ENCODE results near the gene SPA17. TPM values are rescaled to one million over a fixed set of nuclear protein-coding genes. Genes with fewer than 3 reads are reported as not detected.
A peak's percentile ranks its signal among the peaks of the same experiment; 100 is the strongest.

Gene SPA17
- total RNA-seq, 1 donor from 2014 or later = 67.2 TPM

GRCh38 chr11:124746621-124747243, 73.0 kb downstream of the SPA17 start:
- Mint-ChIP-seq H3K4me1 (peaks cover 17% of the 10 kb centered on the region), H3K27me3 (ENCODE audit: insufficient read depth, low read depth) (peaks cover 73% of the 10 kb centered on the region), H3K9me3 (peaks cover 26% of the 10 kb centered on the region), H3K36me3 (peaks cover 30% of the 10 kb centered on the region), H3K27ac (no peak overlapping the region), H3K4me3 (peak overlapping the region; percentile 78)
- no peak overlapping the region for H3K9ac ChIP-seq
- no peaks in the 10 kb centered on the region for H3K79me2 ChIP-seq (ENCODE audit: low read depth)
- H3K36me3 ChIP-seq = no peaks in the 10 kb centered on the region
- DNase-seq (ENCODE audit: low spot score) = peak; percentile 83
- peaks cover 14% of the 10 kb centered on the region for H3K4me1 ChIP-seq
- no peak overlapping the region for H3K27ac ChIP-seq
- no peaks in the 10 kb centered on the region for H3K9me3 ChIP-seq (ENCODE audit: low read depth)
- H4K20me1 ChIP-seq (ENCODE audit: low read depth) = peaks cover 24% of the 10 kb centered on the region
- TF ChIP-seq CTCF (IDR thresholded peaks at IDR 0.05) = peak; percentile 64
- TF ChIP-seq EZH2 (IDR thresholded peaks at IDR 0.05) = no peak
- H3F3A ChIP-seq (ENCODE audit: low read depth) = peaks cover 5% of the 10 kb centered on the region
- peak overlapping the region; percentile 49 for H3K4me3 ChIP-seq
- H3K4me2 ChIP-seq = peak overlapping the region; percentile 92
- H3K27me3 ChIP-seq = peaks cover 100% of the 10 kb centered on the region
- peak overlapping the region; percentile 92 for H2AFZ ChIP-seq (replicated peaks)

Small RNA genes lying within 50 kb of the gene (small RNA-seq; reads per million reads assigned to genes)
- not detected for gene RNA5SP352

Other genes with a start within 250 kb of the SPA17 start
- not detected in 2 replicates for gene OR8B4, start 249.0 kb upstream of the SPA17 start, total RNA-seq (ENCODE audit: low replicate concordance)
- gene OR8B8, start 228.2 kb upstream of the SPA17 start, total RNA-seq (ENCODE audit: low replicate concordance) = not detected in 2 replicates
- gene OR8B12, start 130.2 kb upstream of the SPA17 start, total RNA-seq (ENCODE audit: low replicate concordance) = not detected in 2 replicates
- not detected in 2 replicates for gene OR8A1, start 103.9 kb upstream of the SPA17 start, total RNA-seq (ENCODE audit: low replicate concordance)
- not detected in 2 replicates for gene PANX3, start 62.5 kb upstream of the SPA17 start, total RNA-seq (ENCODE audit: low replicate concordance)
- 18.9 and 20.7 TPM in 2 replicates for gene TBRG1, start 51.0 kb upstream of the SPA17 start, total RNA-seq (ENCODE audit: low replicate concordance)
- gene SIAE, start 165 bp upstream of the SPA17 start, total RNA-seq (ENCODE audit: low replicate concordance) = 3.6 and 4.9 TPM in 2 replicates
- gene NRGN, start 66.0 kb downstream of the SPA17 start, total RNA-seq (ENCODE audit: low replicate concordance) = 0.39 and 7.5 TPM in 2 replicates
- gene VSIG2, start 78.4 kb downstream of the SPA17 start, total RNA-seq (ENCODE audit: low replicate concordance) = not detected in 2 replicates
- gene ESAM, start 88.4 kb downstream of the SPA17 start, total RNA-seq (ENCODE audit: low replicate concordance) = 0.26 and 0.81 TPM in 2 replicates
- gene MSANTD2, start 126.5 kb downstream of the SPA17 start, total RNA-seq (ENCODE audit: low replicate concordance) = 35.8 and 41.9 TPM in 2 replicates
- 12.6 and 30.7 TPM in 2 replicates for gene ROBO3, start 191.5 kb downstream of the SPA17 start, total RNA-seq (ENCODE audit: low replicate concordance)
- not detected in 2 replicates for gene ROBO4, start 224.0 kb downstream of the SPA17 start, total RNA-seq (ENCODE audit: low replicate concordance)
- gene HEPN1, start 245.3 kb downstream of the SPA17 start, total RNA-seq (ENCODE audit: low replicate concordance) = not detected in 2 replicates